GM13976 (cell line): ENCODE measurements around the gene CMTR2.

ENCODE experiments used
- DNase-seq: peaks from one replicate; pipeline ENCODE4 v3.0.0; 2012; ENCODE audit warnings: low spot score
- in situ Hi-C: fragments of 300-500 bp; cut with MboI; formaldehyde crosslinking; loops from one replicate; pipeline ENCODE4 v1.12.0; 2022; ENCODE audit warnings: low sequenced_read_pairs, mixed read lengths, inconsistent platforms; ENCODE audit not compliant: unreplicated experiment
- TF ChIP-seq, protein P1 (sequence below): IDR thresholded peaks from 2 replicates; pipeline ENCODE4 v1.5.1; 2012; ENCODE audit warnings: borderline replicate concordance, mild to moderate bottlenecking; ENCODE audit not compliant: insufficient read depth; ENCODE audit errors: extremely low read depth, missing control alignments, control extremely low read depth

The CMTR2 gene

DNA sequence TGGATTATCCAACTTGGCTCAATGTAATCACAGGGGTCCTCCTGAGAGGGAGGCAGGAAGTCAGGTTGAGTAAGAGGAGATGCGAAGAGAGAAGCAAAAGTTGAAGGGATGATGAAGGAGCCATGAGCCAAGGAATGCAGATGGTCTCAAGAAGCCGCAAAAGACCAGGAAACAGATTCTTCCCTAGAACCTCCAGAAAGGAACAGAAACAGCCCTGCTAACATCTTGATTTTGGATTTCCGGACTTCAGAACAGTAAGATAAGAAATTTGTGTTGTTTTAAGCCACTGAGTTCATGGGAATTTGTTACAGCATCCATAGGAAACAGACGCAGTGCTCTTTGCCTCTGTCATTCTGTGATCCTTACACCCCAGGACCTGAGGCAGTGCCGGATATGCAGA, 26.8 kb downstream of the CMTR2 start:
- no peak for DNase-seq
- in situ Hi-C loops, result no loop called here
- TF ChIP-seq, protein P1, sequence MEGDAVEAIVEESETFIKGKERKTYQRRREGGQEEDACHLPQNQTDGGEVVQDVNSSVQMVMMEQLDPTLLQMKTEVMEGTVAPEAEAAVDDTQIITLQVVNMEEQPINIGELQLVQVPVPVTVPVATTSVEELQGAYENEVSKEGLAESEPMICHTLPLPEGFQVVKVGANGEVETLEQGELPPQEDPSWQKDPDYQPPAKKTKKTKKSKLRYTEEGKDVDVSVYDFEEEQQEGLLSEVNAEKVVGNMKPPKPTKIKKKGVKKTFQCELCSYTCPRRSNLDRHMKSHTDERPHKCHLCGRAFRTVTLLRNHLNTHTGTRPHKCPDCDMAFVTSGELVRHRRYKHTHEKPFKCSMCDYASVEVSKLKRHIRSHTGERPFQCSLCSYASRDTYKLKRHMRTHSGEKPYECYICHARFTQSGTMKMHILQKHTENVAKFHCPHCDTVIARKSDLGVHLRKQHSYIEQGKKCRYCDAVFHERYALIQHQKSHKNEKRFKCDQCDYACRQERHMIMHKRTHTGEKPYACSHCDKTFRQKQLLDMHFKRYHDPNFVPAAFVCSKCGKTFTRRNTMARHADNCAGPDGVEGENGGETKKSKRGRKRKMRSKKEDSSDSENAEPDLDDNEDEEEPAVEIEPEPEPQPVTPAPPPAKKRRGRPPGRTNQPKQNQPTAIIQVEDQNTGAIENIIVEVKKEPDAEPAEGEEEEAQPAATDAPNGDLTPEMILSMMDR, result no peak

DNA sequence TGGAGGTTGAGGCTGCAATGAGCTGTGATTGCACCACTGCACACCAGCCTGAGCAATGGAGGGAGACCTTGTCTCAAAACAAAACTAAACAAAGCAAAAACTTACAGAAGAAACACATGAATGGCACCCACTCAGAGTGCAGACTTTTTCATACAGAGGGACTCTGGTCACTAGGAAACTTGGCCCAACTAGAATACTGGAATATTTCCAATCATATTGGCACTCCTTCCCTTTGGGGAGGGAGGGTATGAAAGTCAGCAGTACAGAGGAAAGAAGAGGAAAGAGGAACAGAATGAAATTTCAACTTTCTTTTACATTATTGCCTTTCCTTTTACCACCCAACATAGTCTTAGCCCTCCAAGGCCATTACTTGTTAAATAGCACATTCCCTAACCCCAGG, 28.2 kb downstream of the CMTR2 start:
- TF ChIP-seq, protein P1, result no peak
- in situ Hi-C loops, result no loop called here
- no peak for DNase-seq

DNA sequence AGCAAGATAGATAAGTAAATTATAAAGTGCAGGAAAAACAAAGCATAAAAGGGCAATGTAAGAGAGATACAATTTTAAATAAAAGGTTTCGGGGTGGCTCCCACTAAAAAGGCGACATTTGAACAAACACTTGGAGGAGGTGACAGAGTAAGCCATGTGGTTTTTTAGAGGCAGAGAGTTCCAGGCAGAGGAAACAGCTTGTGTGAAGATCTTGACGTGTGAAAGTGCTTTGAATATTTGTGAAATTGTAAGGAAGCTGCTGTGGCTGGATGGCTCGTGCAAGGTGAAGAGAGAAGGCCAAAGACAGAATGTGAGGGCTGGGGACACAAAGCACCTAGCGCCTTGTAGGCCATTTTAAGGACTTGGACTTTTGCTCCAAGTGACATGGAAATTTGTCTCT, 30.1 kb downstream of the CMTR2 start:
- in situ Hi-C loops, result no loop called here
- DNase-seq, result no peak
- TF ChIP-seq, protein P1, result no peak

DNA sequence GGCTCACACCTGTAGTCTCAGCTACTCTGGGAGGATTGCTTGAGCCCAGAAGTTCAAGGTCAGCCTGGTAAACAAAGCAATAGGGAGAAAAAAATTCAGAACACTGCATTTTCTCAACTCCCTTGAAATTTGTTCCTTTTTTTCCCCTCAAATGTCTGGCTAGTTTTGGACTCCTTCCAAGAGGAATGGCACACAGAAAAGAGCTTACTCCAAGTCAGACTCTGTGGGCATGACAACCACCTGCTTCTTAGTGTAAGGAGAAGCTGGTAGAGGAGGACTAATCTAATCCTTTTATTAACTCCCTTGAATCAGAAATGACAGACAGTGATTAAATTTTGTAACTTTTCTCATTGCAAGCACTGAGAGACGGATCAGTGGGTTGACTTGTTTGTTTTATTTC, 30.8 kb downstream of the CMTR2 start:
- TF ChIP-seq, protein P1, result no peak
- in situ Hi-C loops, result no loop called here
- DNase-seq, result no peak

DNA sequence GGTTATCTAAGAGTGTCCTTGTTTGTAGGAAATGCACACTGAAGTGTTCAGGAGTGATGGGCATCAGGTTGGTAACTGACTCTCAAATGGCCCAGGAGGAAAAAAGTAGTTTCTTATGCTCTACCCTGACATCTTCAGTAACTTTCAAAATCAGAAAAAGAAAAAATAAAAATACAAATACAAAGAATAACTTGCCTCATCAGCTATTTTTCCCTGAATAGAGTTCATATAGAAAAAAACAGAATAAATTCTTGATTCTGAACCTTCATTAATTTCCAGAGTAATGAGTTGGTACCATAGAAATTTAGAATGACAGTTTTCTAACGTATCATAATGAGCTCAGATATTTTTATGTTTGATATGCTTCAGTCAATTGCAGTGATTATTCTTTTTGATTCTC, 31.4 kb downstream of the CMTR2 start:
- TF ChIP-seq, protein P1, result no peak
- no peak for DNase-seq
- in situ Hi-C loops, result no loop called here

DNA sequence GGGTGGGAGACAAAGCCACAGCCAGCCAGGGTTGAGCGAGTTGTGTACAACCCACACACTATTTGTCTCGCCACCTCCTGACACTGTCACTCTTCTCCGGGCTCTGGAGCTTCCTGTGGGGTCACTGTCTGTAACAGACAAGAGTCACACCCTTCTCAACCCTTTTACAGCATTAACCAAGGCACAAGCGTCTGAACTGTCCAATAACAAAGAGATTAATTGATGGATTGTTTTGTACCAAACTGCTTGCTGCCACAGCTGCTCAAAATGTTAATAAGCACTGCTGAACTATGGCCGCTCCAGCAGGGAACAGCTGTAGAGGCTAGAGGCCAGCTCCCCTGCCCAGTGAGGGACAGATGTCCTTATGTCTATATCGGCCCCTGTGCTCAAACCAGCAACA, 33.5 kb downstream of the CMTR2 start:
- DNase-seq, result no peak
- TF ChIP-seq, protein P1, result no peak
- in situ Hi-C loops, result no loop called here

DNA sequence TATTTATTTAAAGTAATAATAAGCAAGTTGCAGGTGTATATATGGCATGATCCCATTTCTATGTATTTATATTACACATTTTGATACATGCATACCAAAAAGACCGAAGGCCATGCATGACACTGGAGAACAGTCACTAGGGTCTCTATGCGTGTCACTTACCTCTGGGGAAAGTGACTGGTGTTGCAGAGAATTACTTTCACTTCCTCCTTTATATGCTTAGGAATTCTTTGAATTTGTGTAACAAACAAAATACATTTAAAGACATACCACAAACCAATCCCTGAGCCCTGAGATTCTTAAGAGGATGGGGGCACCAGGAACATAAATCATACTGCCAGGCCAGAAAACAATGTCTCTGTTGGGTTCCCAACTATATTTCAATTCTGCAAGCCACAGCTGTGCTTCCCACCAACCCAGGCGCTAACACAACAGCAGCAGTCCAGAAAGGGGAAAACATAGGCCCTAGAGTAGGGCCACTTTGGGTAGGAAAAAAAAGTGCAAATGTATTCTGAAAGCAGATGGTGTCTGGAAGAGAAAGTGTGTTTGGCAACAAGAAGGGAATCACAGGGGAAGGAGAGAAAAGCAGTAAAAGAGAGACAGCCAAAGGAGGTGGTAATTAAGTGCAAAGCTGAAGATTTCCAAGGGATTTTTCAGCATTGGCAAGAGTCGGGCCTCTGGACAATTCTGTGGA, 34.2 kb downstream of the CMTR2 start:
- in situ Hi-C loops, result no loop called here
- TF ChIP-seq, protein P1, result no peak
- DNase-seq, result no peak
